ENCODE data around the gene SUGP2.

SUGP2 gene

GRCh38 chr19:18991006-18991405 lies 42.3 kb downstream of the SUGP2 start:
- DNase-seq (ENCODE audit: low spot score), result no peak
- POLR2A ChIA-PET (ENCODE audit: low non-redundant PET), result no interaction called here
- TF ChIP-seq CTCF (conservative IDR thresholded peaks at IDR 0.05; ENCODE audit: low read depth), result no peak
- CTCF ChIA-PET, result interaction anchor here (0.7 kb wide), 1 partner anchor 64 kb away, joined by 3 read pairs; no protein-coding TSS in a partner anchor
- H3K27ac ChIP-seq, result peak overlapping the region; percentile 14; the same call in 1 of the 2 replicates

- CTCF ChIA-PET, result interaction anchor here (0.7 kb wide), 2 partner anchors 63 to 82 kb away, joined by 3 read pairs; no protein-coding TSS in a partner anchor
- POLR2A ChIA-PET (ENCODE audit: low non-redundant PET), result no interaction called here
- H3K27ac ChIP-seq, result peak overlapping the region; percentile 22
- no peak for TF ChIP-seq CTCF (conservative IDR thresholded peaks at IDR 0.05; ENCODE audit: low read depth)
- no peak for DNase-seq (ENCODE audit: low spot score)
Measured at GRCh38 chr19:18990128-18990708, 43.1 kb downstream of the SUGP2 start.

- H3K27ac ChIP-seq, result no peak overlapping the region
- no peak for DNase-seq (ENCODE audit: low spot score)
- ChIA-PET POLR2A (ENCODE audit: low non-redundant PET) (no interaction called here), CTCF (no interaction called here)
- no peak for TF ChIP-seq CTCF (conservative IDR thresholded peaks at IDR 0.05; ENCODE audit: low read depth)
Measured at GRCh38 chr19:18989316-18989715, 44.0 kb downstream of the SUGP2 start.

GRCh38 chr19:18987456-18987855 lies 45.9 kb downstream of the SUGP2 start:
- no peak for DNase-seq (ENCODE audit: low spot score)
- ChIA-PET POLR2A (ENCODE audit: low non-redundant PET) (interaction anchor here (0.5 to 1.0 kb wide), 2 partner anchors 68 to 141 kb away, joined by 3 to 7 read pairs; partner anchors contain the start of genes COPE and DDX49), CTCF (interaction anchor here (0.6 to 1.7 kb wide), 10 partner anchors 8 to 154 kb away, joined by 3 to 8 read pairs (median 4); partner anchors contain the start of genes COPE, DDX49 and HOMER3)
- no peak overlapping the region for H3K27ac ChIP-seq
- TF ChIP-seq CTCF (conservative IDR thresholded peaks at IDR 0.05; ENCODE audit: low read depth), result no peak

- H3K27ac ChIP-seq, result no peak overlapping the region
- TF ChIP-seq CTCF (conservative IDR thresholded peaks at IDR 0.05; ENCODE audit: low read depth), result no peak
- POLR2A ChIA-PET (ENCODE audit: low non-redundant PET), result no interaction called here
- CTCF ChIA-PET, result no interaction called here
- DNase-seq (ENCODE audit: low spot score), result no peak
Measured at GRCh38 chr19:18985257-18985656, 48.1 kb downstream of the SUGP2 start.

- ChIA-PET CTCF (interaction anchor here (0.5 kb wide), 1 partner anchor 1067 kb away, joined by 3 read pairs; no protein-coding TSS in a partner anchor), POLR2A (ENCODE audit: low non-redundant PET) (no interaction called here)
- H3K27ac ChIP-seq, result no peak overlapping the region
- no peak for DNase-seq (ENCODE audit: low spot score)
- TF ChIP-seq CTCF (conservative IDR thresholded peaks at IDR 0.05; ENCODE audit: low read depth), result no peak
Measured at GRCh38 chr19:18984251-18984650, 49.1 kb downstream of the SUGP2 start.
